Measurements from ENCODE around the gene WFIKKN1.

The WFIKKN1 gene

GRCh38 chr16:625117-625976 is 5.4 kb upstream of the WFIKKN1 start:
- Histone ChIP-seq H3K4me1 (ENCODE audit: control insufficient read depth, insufficient read depth, low read length) (peaks cover 16% of the 10 kb centered on the region), H3K9ac (ENCODE audit: low read depth, low read length) (no peak overlapping the region)

GRCh38 chr16:625977-626765 is 4.6 kb upstream of the WFIKKN1 start:
- H3K4me3 ChIP-seq (ENCODE audit: low read depth, low read length), result no peak overlapping the region
- peaks cover 12% of the 10 kb centered on the region; the same call in 1 of the 2 replicates for H3K36me3 ChIP-seq (ENCODE audit: control insufficient read depth, insufficient read depth, low read length)
- H3K4me1 ChIP-seq (ENCODE audit: control insufficient read depth, insufficient read depth, low read length), result peaks cover 22% of the 10 kb centered on the region
- no peaks in the 10 kb centered on the region for H3K27me3 ChIP-seq (ENCODE audit: control insufficient read depth, insufficient read depth, low read length)
- no peak overlapping the region for H3K27ac ChIP-seq (ENCODE audit: low read depth, low read length)
- H3K9ac ChIP-seq (ENCODE audit: low read depth, low read length), result no peak overlapping the region
- no peaks in the 10 kb centered on the region for H3K9me3 ChIP-seq (ENCODE audit: control insufficient read depth, insufficient read depth, low read length)

More at GRCh38 chr16:625117-625976, 5.4 kb upstream of the WFIKKN1 start:
- no peaks in the 10 kb centered on the region for H3K27me3 ChIP-seq (ENCODE audit: control insufficient read depth, insufficient read depth, low read length)
- H3K9me3 ChIP-seq (ENCODE audit: control insufficient read depth, insufficient read depth, low read length), result no peaks in the 10 kb centered on the region
- no peak overlapping the region for H3K4me3 ChIP-seq (ENCODE audit: low read depth, low read length)
- no peak overlapping the region for H3K27ac ChIP-seq (ENCODE audit: low read depth, low read length)
- peaks cover 12% of the 10 kb centered on the region; the same call in 1 of the 2 replicates for H3K36me3 ChIP-seq (ENCODE audit: control insufficient read depth, insufficient read depth, low read length)

- H3K27me3 ChIP-seq (ENCODE audit: control insufficient read depth, insufficient read depth, low read length), result no peaks in the 10 kb centered on the region
- H3K4me1 ChIP-seq (ENCODE audit: control insufficient read depth, insufficient read depth, low read length), result peaks cover 22% of the 10 kb centered on the region
- peaks cover 12% of the 10 kb centered on the region; the same call in 1 of the 2 replicates for H3K36me3 ChIP-seq (ENCODE audit: control insufficient read depth, insufficient read depth, low read length)
- no peak overlapping the region for H3K4me3 ChIP-seq (ENCODE audit: low read depth, low read length)
- no peak overlapping the region for H3K9ac ChIP-seq (ENCODE audit: low read depth, low read length)
- no peak overlapping the region for H3K27ac ChIP-seq (ENCODE audit: low read depth, low read length)
- H3K9me3 ChIP-seq (ENCODE audit: control insufficient read depth, insufficient read depth, low read length), result no peaks in the 10 kb centered on the region
Observed at GRCh38 chr16:626787-627453, 3.9 kb upstream of the WFIKKN1 start.

GRCh38 chr16:627454-628239 is 3.1 kb upstream of the WFIKKN1 start:
- Histone ChIP-seq H3K4me3 (ENCODE audit: low read depth, low read length) (no peak overlapping the region), H3K9ac (ENCODE audit: low read depth, low read length) (no peak overlapping the region)

GRCh38 chr16:628321-629061 is 2.3 kb upstream of the WFIKKN1 start:
- peaks cover 22% of the 10 kb centered on the region for H3K4me1 ChIP-seq (ENCODE audit: control insufficient read depth, insufficient read depth, low read length)
- no peak overlapping the region for H3K27ac ChIP-seq (ENCODE audit: low read depth, low read length)
- no peak overlapping the region for H3K9ac ChIP-seq (ENCODE audit: low read depth, low read length)
- H3K9me3 ChIP-seq (ENCODE audit: control insufficient read depth, insufficient read depth, low read length), result no peaks in the 10 kb centered on the region
- H3K36me3 ChIP-seq (ENCODE audit: control insufficient read depth, insufficient read depth, low read length), result peaks cover 18% of the 10 kb centered on the region
- H3K27me3 ChIP-seq (ENCODE audit: control insufficient read depth, insufficient read depth, low read length), result no peaks in the 10 kb centered on the region
- H3K4me3 ChIP-seq (ENCODE audit: low read depth, low read length), result no peak overlapping the region

More at GRCh38 chr16:627454-628239, 3.1 kb upstream of the WFIKKN1 start:
- H3K27ac ChIP-seq (ENCODE audit: low read depth, low read length), result no peak overlapping the region
- H3K27me3 ChIP-seq (ENCODE audit: control insufficient read depth, insufficient read depth, low read length), result no peaks in the 10 kb centered on the region
- peaks cover 22% of the 10 kb centered on the region for H3K4me1 ChIP-seq (ENCODE audit: control insufficient read depth, insufficient read depth, low read length)
- H3K9me3 ChIP-seq (ENCODE audit: control insufficient read depth, insufficient read depth, low read length), result no peaks in the 10 kb centered on the region
- H3K36me3 ChIP-seq (ENCODE audit: control insufficient read depth, insufficient read depth, low read length), result peaks cover 12% of the 10 kb centered on the region; the same call in 1 of the 2 replicates

GRCh38 chr16:629185-629832 is 1.5 kb upstream of the WFIKKN1 start:
- no peak overlapping the region for H3K9ac ChIP-seq (ENCODE audit: low read depth, low read length)
- no peak overlapping the region for H3K4me3 ChIP-seq (ENCODE audit: low read depth, low read length)
- H3K27ac ChIP-seq (ENCODE audit: low read depth, low read length), result peak overlapping the region; percentile 83
- H3K4me1 ChIP-seq (ENCODE audit: control insufficient read depth, insufficient read depth, low read length), result peaks cover 22% of the 10 kb centered on the region
- no peaks in the 10 kb centered on the region for H3K27me3 ChIP-seq (ENCODE audit: control insufficient read depth, insufficient read depth, low read length)
- peaks cover 26% of the 10 kb centered on the region for H3K36me3 ChIP-seq (ENCODE audit: control insufficient read depth, insufficient read depth, low read length)
- H3K9me3 ChIP-seq (ENCODE audit: control insufficient read depth, insufficient read depth, low read length), result no peaks in the 10 kb centered on the region

- no peaks in the 10 kb centered on the region for H3K27me3 ChIP-seq (ENCODE audit: control insufficient read depth, insufficient read depth, low read length)
- peaks cover 29% of the 10 kb centered on the region for H3K36me3 ChIP-seq (ENCODE audit: control insufficient read depth, insufficient read depth, low read length)
- no peak overlapping the region; the same call in 1 of the 2 replicates for H3K4me3 ChIP-seq (ENCODE audit: low read depth, low read length)
- 0 out of 2 replicates have a peak overlapping the region, but pooled peaks have one; percentile 30 for H3K9ac ChIP-seq (ENCODE audit: low read depth, low read length)
- peak overlapping the region; percentile 83 for H3K27ac ChIP-seq (ENCODE audit: low read depth, low read length)
- H3K4me1 ChIP-seq (ENCODE audit: control insufficient read depth, insufficient read depth, low read length), result peaks cover 22% of the 10 kb centered on the region
- H3K9me3 ChIP-seq (ENCODE audit: control insufficient read depth, insufficient read depth, low read length), result no peaks in the 10 kb centered on the region
Observed at GRCh38 chr16:629833-630248, 944 bp upstream of the WFIKKN1 start.

GRCh38 chr16:630249-630814 is 453 bp upstream of the WFIKKN1 start:
- Histone ChIP-seq H3K9me3 (ENCODE audit: control insufficient read depth, insufficient read depth, low read length) (no peaks in the 10 kb centered on the region), H3K36me3 (ENCODE audit: control insufficient read depth, insufficient read depth, low read length) (peaks cover 29% of the 10 kb centered on the region), H3K4me1 (ENCODE audit: control insufficient read depth, insufficient read depth, low read length) (peaks cover 22% of the 10 kb centered on the region), H3K4me3 (ENCODE audit: low read depth, low read length) (peak overlapping the region; percentile 60; the same call in 1 of the 2 replicates), H3K9ac (ENCODE audit: low read depth, low read length) (0 out of 2 replicates have a peak overlapping the region, but pooled peaks have one; percentile 30), H3K27me3 (ENCODE audit: control insufficient read depth, insufficient read depth, low read length) (no peaks in the 10 kb centered on the region), H3K27ac (ENCODE audit: low read depth, low read length) (peak overlapping the region; percentile 83)

- H3K9ac ChIP-seq (ENCODE audit: low read depth, low read length), result no peak overlapping the region
- H3K27me3 ChIP-seq (ENCODE audit: control insufficient read depth, insufficient read depth, low read length), result no peaks in the 10 kb centered on the region
- H3K27ac ChIP-seq (ENCODE audit: low read depth, low read length), result no peak overlapping the region
- peaks cover 22% of the 10 kb centered on the region for H3K36me3 ChIP-seq (ENCODE audit: control insufficient read depth, insufficient read depth, low read length)
- H3K4me3 ChIP-seq (ENCODE audit: low read depth, low read length), result no peak overlapping the region
- no peaks in the 10 kb centered on the region for H3K9me3 ChIP-seq (ENCODE audit: control insufficient read depth, insufficient read depth, low read length)
- H3K4me1 ChIP-seq (ENCODE audit: control insufficient read depth, insufficient read depth, low read length), result peaks cover 22% of the 10 kb centered on the region
Observed at GRCh38 chr16:631808-632358, 1.1 kb downstream of the WFIKKN1 start.

All from HUES48 (cell line).